ENCODE data around the gene NRP1. TPM values are rescaled to one million over a fixed set of nuclear protein-coding genes. Genes with fewer than 3 reads are reported as not detected.

The NRP1 gene
- total RNA-seq, 1 experiment from 2014 or later, result 3.0 TPM

GRCh38 chr10:33309406-33309805 is 25.1 kb downstream of the NRP1 start:
- peaks cover 12% of the 10 kb centered on the region for H3K4me1 Mint-ChIP-seq
- no peak for ATAC-seq
- CTCF ChIA-PET, result no interaction called here

More at GRCh38 chr10:33309406-33309805, 25.1 kb downstream of the NRP1 start:
- POLR2A ChIA-PET, result no interaction called here
- no peaks in the 10 kb centered on the region for H3K27me3 Mint-ChIP-seq (ENCODE audit: low read depth)
- no peaks in the 10 kb centered on the region for H3K36me3 Mint-ChIP-seq
- H3K4me3 Mint-ChIP-seq, result no peak overlapping the region
- no peak for TF ChIP-seq IRF2 (CRISPR knock-in tag; IDR thresholded peaks at IDR 0.05; ENCODE audit: borderline replicate concordance, low read depth)
- TF ChIP-seq PREB (CRISPR knock-in tag; IDR thresholded peaks at IDR 0.05; ENCODE audit: borderline replicate concordance), result no peak
- TF ChIP-seq ZNF281 (CRISPR knock-in tag; IDR thresholded peaks at IDR 0.05), result no peak
- TF ChIP-seq MLX (CRISPR knock-in tag; IDR thresholded peaks at IDR 0.05), result no peak
- no peak for TF ChIP-seq ERG (CRISPR knock-in tag; IDR thresholded peaks at IDR 0.05)
- no peak for TF ChIP-seq SOX15 (CRISPR knock-in tag; IDR thresholded peaks at IDR 0.05)
- TF ChIP-seq ZNF232 (CRISPR knock-in tag; IDR thresholded peaks at IDR 0.05), result no peak
- no peak for TF ChIP-seq ATF3 (CRISPR knock-in tag; conservative IDR thresholded peaks at IDR 0.05)
- no peak for TF ChIP-seq FOXP4 (CRISPR knock-in tag; IDR thresholded peaks at IDR 0.05)
- no peak for TF ChIP-seq USF1 (CRISPR knock-in tag; IDR thresholded peaks at IDR 0.05)
- TF ChIP-seq AR (CRISPR knock-in tag; IDR thresholded peaks at IDR 0.05), result no peak
- no peak for TF ChIP-seq MAX (CRISPR knock-in tag; IDR thresholded peaks at IDR 0.05)
- TF ChIP-seq SP1 (CRISPR knock-in tag; conservative IDR thresholded peaks at IDR 0.05), result no peak
- H3K9me3 Mint-ChIP-seq, result peaks cover 4% of the 10 kb centered on the region
- H3K27ac Mint-ChIP-seq, result no peak overlapping the region
- DNase-seq (ENCODE audit: low spot score), result no peak

All from WTC11 (cell line).